GM18526 (cell line): ENCODE measurements around the gene LAMP5.

Source experiments
- POLR2A ChIP-seq: IDR thresholded peaks from 3 replicates; pipeline ENCODE4 v1.6.1; 2011; ENCODE audit not compliant: insufficient read length; ENCODE audit errors: extremely low read depth

The LAMP5 gene

GRCh38 chr20:9551808-9552550 lies 37.6 kb downstream of the LAMP5 start:
- no peak for TF ChIP-seq POLR2A

- no peak for TF ChIP-seq POLR2A
These were observed 41.4 kb downstream of the LAMP5 start for GRCh38 chr20:9555781-9556180.

GRCh38 chr20:9557411-9557810 lies 43.0 kb downstream of the LAMP5 start:
- no peak for TF ChIP-seq POLR2A

GRCh38 chr20:9565910-9566550 lies 51.6 kb downstream of the LAMP5 start:
- no peak for TF ChIP-seq POLR2A

- TF ChIP-seq POLR2A: no peak
These were observed 52.6 kb downstream of the LAMP5 start for GRCh38 chr20:9566977-9567376.

GRCh38 chr20:9570612-9571011 lies 56.2 kb downstream of the LAMP5 start:
- no peak for TF ChIP-seq POLR2A

GRCh38 chr20:9571783-9572182 lies 57.4 kb downstream of the LAMP5 start:
- TF ChIP-seq POLR2A: no peak

GRCh38 chr20:9572670-9573069 lies 58.3 kb downstream of the LAMP5 start:
- no peak for TF ChIP-seq POLR2A

GRCh38 chr20:9573335-9574151 lies 59.2 kb downstream of the LAMP5 start:
- no peak for TF ChIP-seq POLR2A

GRCh38 chr20:9574181-9574580 lies 59.8 kb downstream of the LAMP5 start:
- no peak for TF ChIP-seq POLR2A

- no peak for TF ChIP-seq POLR2A
These were observed 60.4 kb downstream of the LAMP5 start for GRCh38 chr20:9574776-9575175.

- TF ChIP-seq POLR2A: no peak
These were observed 61.4 kb downstream of the LAMP5 start for GRCh38 chr20:9575836-9576235.

- no peak for TF ChIP-seq POLR2A
These were observed 62.3 kb downstream of the LAMP5 start for GRCh38 chr20:9576695-9577094.

GRCh38 chr20:9577397-9577796 lies 63.0 kb downstream of the LAMP5 start:
- no peak for TF ChIP-seq POLR2A

- TF ChIP-seq POLR2A: no peak
These were observed 64.2 kb downstream of the LAMP5 start for GRCh38 chr20:9578594-9578993.
